Measurements from ENCODE around the gene CDH10. TPM values are rescaled to one million over a fixed set of nuclear protein-coding genes. Genes with fewer than 3 reads are reported as not detected.

Gene CDH10
- total RNA-seq, 1 experiment from 2014 or later, result 0.31 TPM

DNA sequence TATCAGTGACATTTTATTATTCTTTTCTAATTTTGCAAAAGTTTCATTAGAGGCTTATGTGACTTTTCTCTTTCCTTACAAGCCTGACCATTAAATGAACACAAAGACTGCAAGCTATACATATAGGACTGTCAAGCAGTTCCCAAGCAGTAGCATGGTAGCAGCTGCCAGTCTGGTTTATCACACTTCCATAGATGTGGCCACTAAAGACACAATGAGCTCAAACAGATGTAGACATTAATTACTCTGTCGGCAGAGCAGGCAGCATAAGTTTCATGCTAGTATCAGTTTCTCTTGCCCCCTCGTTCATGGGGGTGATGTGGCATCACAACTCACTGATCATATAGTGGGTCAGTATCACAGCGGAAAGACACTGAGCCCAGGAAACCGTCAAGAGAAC is 89.5 kb downstream of the CDH10 start:
- Histone ChIP-seq H3K9me3 (ENCODE audit: control insufficient read depth, low read depth, low read length) (no peaks in the 10 kb centered on the region), H4K91ac (ENCODE audit: insufficient read length, low read depth, low read length) (no peak overlapping the region), H3K4me1 (ENCODE audit: insufficient read depth, low read length) (no peaks in the 10 kb centered on the region), H2BK5ac (ENCODE audit: insufficient read length, low read length) (no peak overlapping the region), H2BK15ac (ENCODE audit: low read depth, low read length) (no peak overlapping the region), H4K8ac (replicated peaks; ENCODE audit: insufficient read length, low read depth, low read length) (no peak overlapping the region), H4K20me1 (ENCODE audit: control insufficient read depth, insufficient read depth, insufficient read length) (no peaks in the 10 kb centered on the region), H4K5ac (ENCODE audit: insufficient read length, low read depth, low read length) (no peak overlapping the region), H3K79me2 (ENCODE audit: insufficient read depth, low read length) (no peaks in the 10 kb centered on the region), H3K79me1 (ENCODE audit: insufficient read depth, low read depth, low read length, poor library complexity, severe bottlenecking) (no peaks in the 10 kb centered on the region), H3K4ac (ENCODE audit: low read depth, low read length) (no peak overlapping the region), H3K4me2 (ENCODE audit: insufficient read depth, insufficient read length, low read length) (no peak overlapping the region), H2BK120ac (ENCODE audit: low read depth, low read length, poor library complexity, severe bottlenecking) (no peak overlapping the region), H2BK20ac (ENCODE audit: low read depth, low read length, poor library complexity, severe bottlenecking) (no peak overlapping the region), H3K23ac (ENCODE audit: insufficient read length, low read depth, low read length) (no peak overlapping the region), H3T11ph (ENCODE audit: low read length) (no peak overlapping the region), H3K27ac (ENCODE audit: insufficient read length, low read depth, low read length) (no peak overlapping the region), H3K18ac (ENCODE audit: insufficient read length, low read depth, low read length) (no peak overlapping the region), H3K14ac (ENCODE audit: insufficient read depth, low read length) (no peak overlapping the region), H2AK5ac (ENCODE audit: insufficient read length, low read length) (no peak overlapping the region), H2BK12ac (ENCODE audit: insufficient read length, low read depth, low read length) (no peak overlapping the region), H3K56ac (ENCODE audit: insufficient read length, low read depth, low read length) (no peak overlapping the region), H3K23me2 (ENCODE audit: insufficient read length, low read depth, low read length, poor library complexity, severe bottlenecking) (no peaks in the 10 kb centered on the region), H3K9ac (ENCODE audit: extremely low read depth, insufficient read length, low read length) (no peak overlapping the region), H3K27me3 (ENCODE audit: insufficient read depth, low read length) (no peaks in the 10 kb centered on the region), H2AFZ (ENCODE audit: low read length) (no peak overlapping the region)
- H3K27me3 Mint-ChIP-seq (ENCODE audit: low read depth), result peaks cover 3% of the 10 kb centered on the region
- no peak overlapping the region for H3K4me3 Mint-ChIP-seq
- no peaks in the 10 kb centered on the region for H3K4me1 Mint-ChIP-seq
- H3K36me3 Mint-ChIP-seq (ENCODE audit: insufficient read depth in 1 of 3, low read depth in 3 of 3), result no peaks in the 10 kb centered on the region
- no peak overlapping the region for H3K27ac Mint-ChIP-seq
- no CpG with 5 or more reads among the region's 4 CpGs for WGBS (ENCODE audit: extremely low coverage, insufficient read length, low lambda C conversion rate)
- no peaks in the 10 kb centered on the region for H3K9me3 Mint-ChIP-seq
- DNase-seq, result no peak
- TF ChIP-seq, protein P1, sequence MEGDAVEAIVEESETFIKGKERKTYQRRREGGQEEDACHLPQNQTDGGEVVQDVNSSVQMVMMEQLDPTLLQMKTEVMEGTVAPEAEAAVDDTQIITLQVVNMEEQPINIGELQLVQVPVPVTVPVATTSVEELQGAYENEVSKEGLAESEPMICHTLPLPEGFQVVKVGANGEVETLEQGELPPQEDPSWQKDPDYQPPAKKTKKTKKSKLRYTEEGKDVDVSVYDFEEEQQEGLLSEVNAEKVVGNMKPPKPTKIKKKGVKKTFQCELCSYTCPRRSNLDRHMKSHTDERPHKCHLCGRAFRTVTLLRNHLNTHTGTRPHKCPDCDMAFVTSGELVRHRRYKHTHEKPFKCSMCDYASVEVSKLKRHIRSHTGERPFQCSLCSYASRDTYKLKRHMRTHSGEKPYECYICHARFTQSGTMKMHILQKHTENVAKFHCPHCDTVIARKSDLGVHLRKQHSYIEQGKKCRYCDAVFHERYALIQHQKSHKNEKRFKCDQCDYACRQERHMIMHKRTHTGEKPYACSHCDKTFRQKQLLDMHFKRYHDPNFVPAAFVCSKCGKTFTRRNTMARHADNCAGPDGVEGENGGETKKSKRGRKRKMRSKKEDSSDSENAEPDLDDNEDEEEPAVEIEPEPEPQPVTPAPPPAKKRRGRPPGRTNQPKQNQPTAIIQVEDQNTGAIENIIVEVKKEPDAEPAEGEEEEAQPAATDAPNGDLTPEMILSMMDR (conservative IDR thresholded peaks at IDR 0.05), result no peak

Measured in H9 (cell line).